ENCODE results near the gene BTRC. TPM values are rescaled to one million over a fixed set of nuclear protein-coding genes. Genes with fewer than 3 reads are reported as not detected.

BTRC gene
- total RNA-seq, 4 donors from 2014 or later = 8.0 to 15.1 (median 10.4) TPM

GRCh38 chr10:101464082-101464481 lies 110.1 kb downstream of the BTRC start:
- Histone ChIP-seq H3K36me3 (peaks cover 0 to 9% (median 0%) of the 10 kb centered on the region in 3 donors), H3K9me3 (no peaks in the 10 kb centered on the region), H3K27ac (no peak overlapping the region), H3K4me3 (no peak overlapping the region), H3K4me1 (peaks cover 0 to 11% (median 0%) of the 10 kb centered on the region in 3 donors), H3K27me3 (no peaks in the 10 kb centered on the region)
- DNase-seq = no peak
- no peak for TF ChIP-seq CTCF (IDR thresholded peaks at IDR 0.05)
- no peak for TF ChIP-seq POLR2A (IDR thresholded peaks at IDR 0.05)
- WGBS, 2 donors = 81 to 91% methylated on average over 4 of the region's 4 CpGs
- intact Hi-C loops (cut with DNase I) = no loop called here

- no peak for DNase-seq
- TF ChIP-seq POLR2A (IDR thresholded peaks at IDR 0.05) (no peak), CTCF (IDR thresholded peaks at IDR 0.05) (no peak)
- Histone ChIP-seq H3K4me1 (peaks cover 0 to 11% (median 0%) of the 10 kb centered on the region in 3 donors), H3K4me3 (no peak overlapping the region), H3K9me3 (no peaks in the 10 kb centered on the region), H3K27me3 (no peaks in the 10 kb centered on the region), H3K36me3 (peaks cover 0 to 9% (median 0%) of the 10 kb centered on the region in 3 donors), H3K27ac (no peak overlapping the region)
- intact Hi-C loops (cut with DNase I) = no loop called here
- 63 to 85% methylated on average over 2 of the region's 2 CpGs for WGBS, 2 donors
Measured at GRCh38 chr10:101464599-101464998, 110.6 kb downstream of the BTRC start.

GRCh38 chr10:101466016-101466912 lies 112.3 kb downstream of the BTRC start:
- no peak overlapping the region for H3K27ac ChIP-seq
- H3K9me3 ChIP-seq = no peaks in the 10 kb centered on the region
- intact Hi-C loops (cut with DNase I) = no loop called here
- H3K4me1 ChIP-seq = peaks cover 0 to 11% (median 0%) of the 10 kb centered on the region in 3 donors
- DNase-seq = no peak
- H3K36me3 ChIP-seq = peaks cover 0 to 9% (median 0%) of the 10 kb centered on the region in 3 donors
- TF ChIP-seq POLR2A (IDR thresholded peaks at IDR 0.05) (no peak), CTCF (IDR thresholded peaks at IDR 0.05) (no peak)
- no peaks in the 10 kb centered on the region for H3K27me3 ChIP-seq
- 74 to 78% methylated on average over 5 of the region's 5 CpGs for WGBS, 2 donors
- H3K4me3 ChIP-seq = no peak overlapping the region

GRCh38 chr10:101467286-101467770 lies 113.4 kb downstream of the BTRC start:
- TF ChIP-seq POLR2A (IDR thresholded peaks at IDR 0.05) (no peak), CTCF (IDR thresholded peaks at IDR 0.05) (peak; percentile 41 to 84 (median 78))
- peaks cover 0 to 7% (median 0%) of the 10 kb centered on the region in 3 donors for H3K36me3 ChIP-seq
- no peaks in the 10 kb centered on the region for H3K9me3 ChIP-seq
- no peak overlapping the region for H3K4me3 ChIP-seq
- peaks cover 0 to 11% (median 0%) of the 10 kb centered on the region in 3 donors for H3K4me1 ChIP-seq
- intact Hi-C loops (cut with DNase I) = no loop called here
- no peak for DNase-seq
- no peaks in the 10 kb centered on the region for H3K27me3 ChIP-seq
- H3K27ac ChIP-seq = no peak overlapping the region
- 0 to 2% methylated on average over 3 of the region's 3 CpGs for WGBS, 2 donors

GRCh38 chr10:101468159-101468558 lies 114.2 kb downstream of the BTRC start:
- TF ChIP-seq POLR2A (IDR thresholded peaks at IDR 0.05) (no peak), CTCF (IDR thresholded peaks at IDR 0.05) (no peak)
- Histone ChIP-seq H3K4me3 (no peak overlapping the region), H3K4me1 (peaks cover 0 to 11% (median 0%) of the 10 kb centered on the region in 3 donors), H3K27me3 (no peaks in the 10 kb centered on the region), H3K36me3 (no peaks in the 10 kb centered on the region), H3K9me3 (no peaks in the 10 kb centered on the region), H3K27ac (no peak overlapping the region)
- intact Hi-C loops (cut with DNase I) = no loop called here
- DNase-seq = no peak
- WGBS, 2 donors = 80 to 83% methylated on average over 2 of the region's 2 CpGs
